ENCODE measurements around the gene TSSC4. TPM values are rescaled to one million over a fixed set of nuclear protein-coding genes. Genes with fewer than 3 reads are reported as not detected.
A peak's percentile ranks its signal among the peaks of the same experiment; 100 is the strongest.

TSSC4 gene
- polyA plus RNA-seq, 1 donor = 28.0 TPM

DNA sequence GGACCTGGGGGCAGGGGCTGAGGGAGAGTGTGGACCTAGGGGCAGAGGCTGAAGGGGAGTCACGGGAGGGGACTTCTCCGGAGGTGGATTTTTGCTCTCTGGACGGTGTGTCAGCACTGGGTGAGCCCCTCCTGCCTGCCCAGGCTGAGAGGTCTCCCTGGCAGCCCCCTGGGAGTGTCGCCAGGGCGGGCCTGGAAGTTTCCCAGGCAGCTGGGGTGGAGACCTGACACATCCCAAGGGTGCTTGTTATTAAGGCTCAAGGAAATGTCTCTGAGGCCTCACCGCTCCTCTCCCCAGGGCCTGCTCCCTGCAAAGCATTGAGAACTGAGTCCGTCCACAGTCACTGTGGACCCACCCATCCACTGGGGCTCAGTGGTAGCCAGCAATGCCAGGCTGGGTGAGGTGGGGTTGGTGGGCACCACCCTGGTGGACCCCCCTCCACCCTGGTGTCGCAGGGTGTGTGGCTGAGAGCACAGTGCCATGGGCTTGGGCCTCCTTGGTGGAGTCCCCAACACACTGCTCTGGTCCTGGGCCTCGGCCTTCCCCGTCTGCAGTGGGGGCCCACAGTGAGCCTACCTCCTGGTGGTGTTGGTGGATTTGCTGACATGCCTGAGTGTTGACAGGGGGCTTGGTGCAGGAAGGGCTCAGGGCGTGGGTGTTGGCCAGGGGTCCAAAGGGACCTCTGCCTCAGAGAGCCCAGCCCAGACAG is 20.9 kb upstream of the TSSC4 start:
- Histone ChIP-seq H3K4me3 (ENCODE audit: low read length) (no peak overlapping the region), H3K27me3 (ENCODE audit: control insufficient read depth, insufficient read depth, low read length) (no peaks in the 10 kb centered on the region), H3K9me3 (ENCODE audit: control insufficient read depth, low read depth, low read length) (peaks cover 14% of the 10 kb centered on the region), H3K4me1 (ENCODE audit: control insufficient read depth, insufficient read depth, low read length) (peaks cover 24% of the 10 kb centered on the region), H3K27ac (ENCODE audit: low read length) (no peak overlapping the region), H3K36me3 (ENCODE audit: control insufficient read depth, insufficient read depth, low read length) (peaks cover 15% of the 10 kb centered on the region)
- peak in 1 of 2 donors; percentile 62 for DNase-seq
- no CpG with 5 or more reads among the region's 11 CpGs for WGBS (ENCODE audit: insufficient coverage, low lambda C conversion rate)

DNA sequence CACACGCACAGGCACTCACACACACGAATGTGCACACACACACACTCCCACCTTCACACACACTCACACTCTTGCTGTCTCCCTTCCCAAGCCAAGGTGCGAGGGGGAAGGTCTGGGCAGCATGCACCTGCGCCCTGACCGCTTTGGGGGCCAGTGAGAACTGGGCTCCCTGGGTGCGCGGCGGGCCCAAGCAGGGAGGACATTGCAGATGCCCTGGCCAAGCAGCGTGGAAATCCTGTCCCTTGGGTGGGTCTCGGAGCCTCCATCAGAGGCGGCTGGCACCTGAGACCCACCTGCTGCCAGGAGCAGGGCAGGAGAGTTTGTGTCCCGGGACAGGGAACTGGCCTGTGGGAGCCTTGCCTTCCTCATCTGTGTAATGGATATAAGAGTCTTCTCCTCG is 20.2 kb upstream of the TSSC4 start:
- no peak for DNase-seq
- Histone ChIP-seq H3K27ac (ENCODE audit: low read length) (no peak overlapping the region), H3K36me3 (ENCODE audit: control insufficient read depth, insufficient read depth, low read length) (peaks cover 18% of the 10 kb centered on the region), H3K4me3 (ENCODE audit: low read length) (no peak overlapping the region), H3K4me1 (ENCODE audit: control insufficient read depth, insufficient read depth, low read length) (peaks cover 24% of the 10 kb centered on the region), H3K9me3 (ENCODE audit: control insufficient read depth, low read depth, low read length) (peaks cover 14% of the 10 kb centered on the region), H3K27me3 (ENCODE audit: control insufficient read depth, insufficient read depth, low read length) (no peaks in the 10 kb centered on the region)
- WGBS (ENCODE audit: insufficient coverage, low lambda C conversion rate) = no CpG with 5 or more reads among the region's 13 CpGs

GRCh38 chr11:2380807-2381350 is 19.7 kb upstream of the TSSC4 start:
- WGBS (ENCODE audit: insufficient coverage, low lambda C conversion rate) = no CpG with 5 or more reads among the region's 20 CpGs
- Histone ChIP-seq H3K4me3 (ENCODE audit: low read length) (no peak overlapping the region), H3K27ac (ENCODE audit: low read length) (no peak overlapping the region), H3K4me1 (ENCODE audit: control insufficient read depth, insufficient read depth, low read length) (peaks cover 24% of the 10 kb centered on the region), H3K27me3 (ENCODE audit: control insufficient read depth, insufficient read depth, low read length) (no peaks in the 10 kb centered on the region), H3K36me3 (ENCODE audit: control insufficient read depth, insufficient read depth, low read length) (peaks cover 22% of the 10 kb centered on the region), H3K9me3 (ENCODE audit: control insufficient read depth, low read depth, low read length) (peaks cover 14% of the 10 kb centered on the region)
- no peak for DNase-seq

- WGBS (ENCODE audit: insufficient coverage, low lambda C conversion rate) = no CpG with 5 or more reads among the region's 11 CpGs
- no peak for DNase-seq
- peaks cover 26% of the 10 kb centered on the region for H3K36me3 ChIP-seq (ENCODE audit: control insufficient read depth, insufficient read depth, low read length)
- H3K4me3 ChIP-seq (ENCODE audit: low read length) = no peak overlapping the region
- H3K27ac ChIP-seq (ENCODE audit: low read length) = no peak overlapping the region
- H3K27me3 ChIP-seq (ENCODE audit: control insufficient read depth, insufficient read depth, low read length) = no peaks in the 10 kb centered on the region
- H3K4me1 ChIP-seq (ENCODE audit: control insufficient read depth, insufficient read depth, low read length) = peaks cover 18% of the 10 kb centered on the region
- H3K9me3 ChIP-seq (ENCODE audit: control insufficient read depth, low read depth, low read length) = peaks cover 14% of the 10 kb centered on the region
Observed at GRCh38 chr11:2381494-2382128, 18.9 kb upstream of the TSSC4 start.

GRCh38 chr11:2382129-2382517 is 18.4 kb upstream of the TSSC4 start:
- no peak overlapping the region for H3K27ac ChIP-seq (ENCODE audit: low read length)
- no peak overlapping the region for H3K4me3 ChIP-seq (ENCODE audit: low read length)
- DNase-seq = no peak
- peaks cover 26% of the 10 kb centered on the region for H3K36me3 ChIP-seq (ENCODE audit: control insufficient read depth, insufficient read depth, low read length)
- no peaks in the 10 kb centered on the region for H3K27me3 ChIP-seq (ENCODE audit: control insufficient read depth, insufficient read depth, low read length)
- WGBS (ENCODE audit: insufficient coverage, low lambda C conversion rate) = no CpG with 5 or more reads among the region's 11 CpGs
- H3K4me1 ChIP-seq (ENCODE audit: control insufficient read depth, insufficient read depth, low read length) = peaks cover 15% of the 10 kb centered on the region
- peaks cover 10% of the 10 kb centered on the region for H3K9me3 ChIP-seq (ENCODE audit: control insufficient read depth, low read depth, low read length)

- Histone ChIP-seq H3K27me3 (ENCODE audit: control insufficient read depth, insufficient read depth, low read length) (no peaks in the 10 kb centered on the region), H3K36me3 (ENCODE audit: control insufficient read depth, insufficient read depth, low read length) (peaks cover 30% of the 10 kb centered on the region), H3K27ac (ENCODE audit: low read length) (no peak overlapping the region), H3K4me1 (ENCODE audit: control insufficient read depth, insufficient read depth, low read length) (peaks cover 16% of the 10 kb centered on the region), H3K9me3 (ENCODE audit: control insufficient read depth, low read depth, low read length) (peaks cover 10% of the 10 kb centered on the region), H3K4me3 (ENCODE audit: low read length) (no peak overlapping the region)
- no peak for DNase-seq
- no CpG with 5 or more reads among the region's 26 CpGs for WGBS (ENCODE audit: insufficient coverage, low lambda C conversion rate)
Observed at GRCh38 chr11:2382936-2383851, 17.4 kb upstream of the TSSC4 start.

- peaks cover 35% of the 10 kb centered on the region for H3K36me3 ChIP-seq (ENCODE audit: control insufficient read depth, insufficient read depth, low read length)
- no peak for DNase-seq
Observed at GRCh38 chr11:2383852-2384804, 16.4 kb upstream of the TSSC4 start.

GRCh38 chr11:2385156-2386151 is 15.1 kb upstream of the TSSC4 start:
- Histone ChIP-seq H3K27ac (ENCODE audit: low read length) (no peak overlapping the region), H3K4me3 (ENCODE audit: low read length) (no peak overlapping the region), H3K27me3 (ENCODE audit: control insufficient read depth, insufficient read depth, low read length) (no peaks in the 10 kb centered on the region), H3K36me3 (ENCODE audit: control insufficient read depth, insufficient read depth, low read length) (peaks cover 37% of the 10 kb centered on the region), H3K9me3 (ENCODE audit: control insufficient read depth, low read depth, low read length) (peaks cover 10% of the 10 kb centered on the region), H3K4me1 (ENCODE audit: control insufficient read depth, insufficient read depth, low read length) (peaks cover 24% of the 10 kb centered on the region)
- 88% methylated on average over 1 of the region's 48 CpGs for WGBS (ENCODE audit: insufficient coverage, low lambda C conversion rate)
- DNase-seq = no peak

More at GRCh38 chr11:2383852-2384804, 16.4 kb upstream of the TSSC4 start:
- Histone ChIP-seq H3K9me3 (ENCODE audit: control insufficient read depth, low read depth, low read length) (peaks cover 10% of the 10 kb centered on the region), H3K4me3 (ENCODE audit: low read length) (no peak overlapping the region), H3K27ac (ENCODE audit: low read length) (no peak overlapping the region), H3K4me1 (ENCODE audit: control insufficient read depth, insufficient read depth, low read length) (peaks cover 21% of the 10 kb centered on the region), H3K27me3 (ENCODE audit: control insufficient read depth, insufficient read depth, low read length) (no peaks in the 10 kb centered on the region)
- WGBS (ENCODE audit: insufficient coverage, low lambda C conversion rate) = no CpG with 5 or more reads among the region's 33 CpGs

GRCh38 chr11:2386591-2386990 is 14.0 kb upstream of the TSSC4 start:
- Histone ChIP-seq H3K27ac (ENCODE audit: low read length) (no peak overlapping the region), H3K9me3 (ENCODE audit: control insufficient read depth, low read depth, low read length) (peaks cover under 1% of the 10 kb centered on the region), H3K36me3 (ENCODE audit: control insufficient read depth, insufficient read depth, low read length) (peaks cover 47% of the 10 kb centered on the region), H3K4me3 (ENCODE audit: low read length) (no peak overlapping the region), H3K27me3 (ENCODE audit: control insufficient read depth, insufficient read depth, low read length) (no peaks in the 10 kb centered on the region), H3K4me1 (ENCODE audit: control insufficient read depth, insufficient read depth, low read length) (peaks cover 24% of the 10 kb centered on the region)
- DNase-seq = no peak
- no CpG with 5 or more reads among the region's 9 CpGs for WGBS (ENCODE audit: insufficient coverage, low lambda C conversion rate)

Measured in large intestine (tissue), 3 donors.